Stimulated activated naive CD8-positive, alpha-beta T cell treated with anti-CD3 and anti-CD28 coated beads, Interleukin-15, Interleukin-2, amounts not matched to agents 100 U/mL and 50 U/mL, for 24 hours (primary cell): ENCODE data around the gene DDX31.

Source experiments
- ATAC-seq: fragments of 150-1000 bp; cut with Tn5 transposase; one replicate; pipeline ENCODE4 v1.10.0; 2021
- DNase-seq: peaks from one replicate; pipeline ENCODE4 v3.0.0; 2021

The DDX31 gene

DNA sequence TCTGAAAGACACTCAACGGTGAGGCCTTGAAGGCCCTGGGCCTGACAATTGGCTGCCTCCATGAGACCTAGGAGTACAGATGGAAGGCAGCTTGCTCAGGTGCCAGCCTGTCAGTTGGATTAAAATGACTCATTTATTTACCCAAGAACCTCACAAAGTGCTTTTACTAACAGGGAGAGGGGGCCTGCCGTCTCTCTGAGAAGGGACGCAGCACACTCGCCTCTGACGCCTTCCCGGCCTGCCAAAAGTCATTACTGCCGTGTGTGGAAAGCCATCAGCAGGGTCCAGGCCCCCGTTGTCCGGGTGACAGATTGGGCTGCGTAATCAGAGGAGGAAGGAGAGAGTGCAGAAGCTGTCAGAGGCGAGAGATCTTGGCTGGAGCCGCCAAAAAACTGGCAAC is 32.4 kb downstream of the DDX31 start:
- ATAC-seq: no peak
- no peak for DNase-seq

DNA sequence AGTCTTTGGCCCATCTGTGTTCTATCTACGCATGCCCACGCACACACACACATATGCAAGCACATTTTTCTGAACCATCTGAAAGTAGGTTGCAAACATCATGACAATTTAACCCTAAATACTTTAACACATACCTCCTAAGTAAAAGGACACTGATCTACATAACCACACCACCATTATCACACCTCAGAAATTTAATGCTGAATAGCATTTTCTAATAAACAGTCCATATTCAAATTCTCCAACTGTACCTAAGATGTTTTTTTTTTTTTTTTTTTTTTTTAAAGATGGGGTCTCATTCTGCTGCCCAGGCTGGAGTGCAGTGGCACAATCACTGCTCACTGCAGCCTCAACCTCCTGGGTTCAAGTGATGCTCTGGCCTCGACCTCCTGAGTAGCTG is 35.5 kb downstream of the DDX31 start:
- ATAC-seq: no peak
- no peak for DNase-seq

DNA sequence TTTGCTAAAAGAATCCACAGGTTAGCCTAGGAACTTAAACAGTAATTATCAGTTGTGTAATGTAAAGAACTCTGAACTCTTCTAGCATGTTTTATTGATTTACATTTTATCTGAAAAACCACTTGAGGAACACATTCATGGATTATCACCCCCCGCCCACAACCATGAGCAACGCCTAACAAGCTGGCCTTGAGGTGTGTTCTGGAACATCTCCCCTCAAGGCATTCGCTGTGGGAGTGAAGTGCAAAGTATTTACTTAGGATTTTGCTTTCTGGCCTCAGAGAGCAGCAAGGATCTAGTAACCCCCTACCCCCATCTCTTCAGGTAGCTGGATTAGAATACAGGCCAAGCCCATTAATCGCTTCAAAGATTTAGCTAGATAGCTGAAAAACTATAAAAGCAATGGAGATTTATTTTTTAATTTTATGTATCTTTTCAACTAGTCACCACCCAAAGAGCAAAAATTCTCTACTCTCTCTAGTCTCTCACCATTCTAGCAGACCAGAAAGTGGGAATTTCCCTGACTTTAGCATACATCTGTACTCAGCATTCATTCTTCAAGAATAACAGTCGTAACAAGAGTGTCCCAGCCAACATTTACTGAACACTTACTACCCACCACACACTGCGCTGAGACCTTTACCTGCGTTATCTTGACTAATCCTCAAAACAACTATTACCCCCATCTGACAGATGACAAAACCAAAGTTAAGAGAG is 37.2 kb downstream of the DDX31 start:
- no peak for DNase-seq
- no peak for ATAC-seq

GRCh38 chr9:132631685-132632084 is 38.1 kb downstream of the DDX31 start:
- no peak for DNase-seq
- no peak for ATAC-seq

DNA sequence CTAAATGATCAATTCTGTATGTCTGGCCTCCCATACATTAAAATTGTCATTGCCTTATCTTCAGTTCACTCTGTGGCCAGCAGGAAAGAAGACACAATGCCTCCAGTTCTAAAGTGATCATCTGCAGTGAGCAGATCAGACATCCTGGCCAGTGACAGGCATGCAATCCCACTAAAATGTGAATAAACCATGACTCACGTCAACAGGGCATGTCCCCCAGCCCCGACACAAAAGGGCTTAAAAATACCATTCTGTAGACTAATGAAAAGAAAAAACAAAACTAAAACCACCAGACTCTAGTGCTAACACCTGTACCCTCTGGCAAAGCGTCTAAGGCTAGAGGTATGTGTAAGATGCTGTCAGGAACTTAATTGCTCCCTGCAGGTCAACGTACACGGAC is 38.5 kb downstream of the DDX31 start:
- no peak for ATAC-seq
- DNase-seq: no peak

DNA sequence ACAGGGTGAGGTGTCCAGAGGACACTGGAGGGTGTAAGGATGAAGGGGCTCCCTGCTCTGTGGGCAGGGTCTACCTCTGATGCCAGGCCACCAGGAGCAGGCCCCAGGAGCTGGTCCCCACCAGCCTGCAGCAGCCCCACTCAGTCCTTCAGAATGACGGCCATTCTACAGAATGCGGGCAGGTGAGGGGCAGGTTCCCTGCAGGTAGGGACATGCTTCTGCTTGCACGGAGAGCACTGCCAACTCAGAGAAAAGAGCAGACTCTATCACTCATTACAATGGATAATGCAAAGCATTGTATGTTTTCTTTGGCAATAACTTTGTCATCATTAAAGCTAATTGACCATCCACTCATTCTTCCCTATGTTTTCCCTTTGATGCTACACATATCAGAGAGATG is 39.0 kb downstream of the DDX31 start:
- ATAC-seq: no peak
- DNase-seq: no peak

- ATAC-seq (no peak), DNase-seq (no peak)
These were observed 39.7 kb downstream of the DDX31 start for GRCh38 chr9:132630116-132630515.

GRCh38 chr9:132628746-132629145 is 41.0 kb downstream of the DDX31 start:
- DNase-seq: no peak
- no peak for ATAC-seq

DNA sequence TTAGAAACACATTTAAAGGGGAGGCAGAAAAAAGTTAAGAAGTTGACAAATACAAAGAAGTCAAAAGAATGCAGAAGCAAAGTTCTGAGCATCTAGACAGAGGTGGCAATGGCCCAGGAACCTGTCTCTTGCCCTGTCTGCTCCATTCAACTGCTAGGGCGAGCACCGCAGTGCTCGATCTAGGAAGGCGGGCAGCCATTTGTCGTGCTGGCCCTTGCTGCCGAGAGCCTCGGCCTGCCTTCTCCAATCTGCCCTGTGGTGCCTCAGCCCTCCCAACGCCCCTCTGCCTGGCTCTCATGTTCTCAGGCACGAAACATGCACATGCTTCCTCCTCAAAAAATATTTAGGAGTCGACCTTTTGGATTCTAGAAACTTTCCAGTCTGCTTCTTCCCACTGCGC is 42.2 kb downstream of the DDX31 start:
- ATAC-seq (no peak), DNase-seq (no peak)

DNA sequence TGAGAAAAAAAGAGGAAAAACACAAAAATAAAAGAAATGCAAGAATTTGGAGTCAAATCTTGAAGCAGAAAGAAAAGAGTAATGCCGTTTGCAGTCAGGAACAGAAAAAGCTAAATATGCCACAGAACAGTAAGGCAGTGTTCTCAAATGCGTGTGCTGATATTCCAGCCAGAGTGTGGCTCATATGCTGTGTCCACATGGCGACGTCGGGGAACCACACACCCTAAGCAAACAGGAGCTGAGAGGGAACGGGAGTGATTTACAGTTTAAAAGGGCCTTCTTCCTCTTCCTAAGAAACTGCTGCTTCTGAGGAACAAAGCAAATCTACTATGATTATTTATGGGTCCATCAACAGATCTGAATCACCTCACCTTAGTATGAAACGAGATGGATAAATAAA is 42.7 kb downstream of the DDX31 start:
- ATAC-seq (no peak), DNase-seq (no peak)

DNA sequence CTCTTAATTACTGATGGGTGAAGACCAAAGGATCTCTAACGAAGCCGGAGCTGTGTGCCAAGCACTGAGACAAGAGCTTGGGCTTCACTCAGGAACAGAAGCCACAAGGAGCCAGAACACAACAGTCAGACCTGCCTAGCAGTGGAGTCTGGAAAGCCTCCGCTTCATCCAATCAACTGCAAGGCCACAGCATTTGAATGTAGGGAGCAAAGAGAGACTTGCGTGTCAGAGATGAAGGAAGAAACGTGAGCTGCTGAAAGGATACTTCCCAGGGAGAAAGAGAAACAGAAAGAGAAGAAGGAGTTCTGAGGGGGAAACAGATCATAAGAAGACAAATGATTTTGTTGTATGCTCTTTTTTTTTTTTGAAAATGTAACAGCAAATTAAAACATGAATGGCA is 43.5 kb downstream of the DDX31 start:
- ATAC-seq: no peak
- DNase-seq: no peak

DNA sequence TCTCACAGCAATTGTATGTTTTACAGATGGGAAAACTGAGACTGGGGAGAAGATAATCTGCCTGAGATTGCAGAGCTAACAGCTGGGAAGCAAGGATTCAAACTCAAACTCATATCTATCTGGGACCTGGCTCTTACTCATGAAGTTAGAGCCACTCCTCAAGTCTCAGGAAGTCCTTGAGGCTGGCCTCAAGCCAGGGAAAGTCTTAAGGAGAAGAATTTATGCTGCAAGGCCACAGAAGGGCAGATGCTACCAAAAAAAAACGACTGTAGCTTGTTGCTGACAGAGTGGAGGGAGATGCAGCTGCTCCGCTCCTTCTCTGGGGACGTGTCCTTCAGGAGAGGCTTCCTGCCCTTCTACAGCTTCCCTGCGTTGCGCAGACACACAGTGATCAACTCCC is 47.6 kb downstream of the DDX31 start:
- ATAC-seq (no peak), DNase-seq (no peak)

GRCh38 chr9:132616725-132617124 is 53.1 kb downstream of the DDX31 start:
- DNase-seq (no peak), ATAC-seq (no peak)

DNA sequence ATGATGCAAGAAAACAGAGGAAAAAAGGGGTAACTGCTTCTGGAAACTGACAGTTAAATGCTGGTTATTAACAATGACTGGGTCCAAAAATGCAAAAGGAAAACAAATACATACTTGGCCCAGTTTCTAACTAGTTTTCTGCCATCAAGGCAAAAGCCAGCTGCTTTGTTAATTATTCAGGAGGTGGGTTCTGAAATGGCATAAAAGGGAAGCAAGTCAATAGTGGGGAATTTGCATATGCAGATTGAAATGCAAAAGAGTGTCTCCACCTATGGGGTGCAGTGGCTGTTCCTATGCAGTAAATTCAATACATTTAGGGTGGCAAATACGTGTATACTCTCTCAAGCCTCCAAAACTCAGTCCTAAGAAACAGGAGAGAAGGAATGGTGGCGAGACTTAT is 54.0 kb downstream of the DDX31 start:
- no peak for ATAC-seq

GRCh38 chr9:132614324-132614723 is 55.5 kb downstream of the DDX31 start:
- no peak for DNase-seq

More for the DNA sequence above, 54.0 kb downstream of the DDX31 start:
- DNase-seq: no peak

GRCh38 chr9:132610661-132611060 is 59.1 kb downstream of the DDX31 start:
- no peak for ATAC-seq
- no peak for DNase-seq

More at GRCh38 chr9:132614324-132614723, 55.5 kb downstream of the DDX31 start:
- ATAC-seq: no peak

DNA sequence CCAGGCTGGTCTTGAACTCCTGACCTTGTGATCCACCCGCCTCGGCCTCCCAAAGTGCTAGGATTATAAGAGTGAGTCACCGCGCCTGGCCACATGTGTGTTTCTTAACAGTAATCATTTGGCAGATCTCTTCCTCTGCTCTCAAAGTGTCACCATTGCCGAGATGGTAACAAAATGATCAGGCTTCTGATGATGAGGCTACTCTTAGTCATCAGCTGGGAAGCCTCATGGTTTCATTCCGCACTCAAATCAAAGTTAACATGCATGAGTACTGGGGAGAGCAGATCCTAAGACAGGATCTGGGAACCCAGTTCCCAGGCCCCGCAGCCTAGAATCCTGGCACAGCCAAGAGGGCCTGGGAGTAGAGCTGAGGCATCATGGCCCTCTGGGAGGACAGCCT is 60.0 kb downstream of the DDX31 start:
- peak; percentile 32 for ATAC-seq

GRCh38 chr9:132609184-132609583 is 60.6 kb downstream of the DDX31 start:
- no peak for ATAC-seq

More for the DNA sequence above, 60.0 kb downstream of the DDX31 start:
- DNase-seq: no peak

DNA sequence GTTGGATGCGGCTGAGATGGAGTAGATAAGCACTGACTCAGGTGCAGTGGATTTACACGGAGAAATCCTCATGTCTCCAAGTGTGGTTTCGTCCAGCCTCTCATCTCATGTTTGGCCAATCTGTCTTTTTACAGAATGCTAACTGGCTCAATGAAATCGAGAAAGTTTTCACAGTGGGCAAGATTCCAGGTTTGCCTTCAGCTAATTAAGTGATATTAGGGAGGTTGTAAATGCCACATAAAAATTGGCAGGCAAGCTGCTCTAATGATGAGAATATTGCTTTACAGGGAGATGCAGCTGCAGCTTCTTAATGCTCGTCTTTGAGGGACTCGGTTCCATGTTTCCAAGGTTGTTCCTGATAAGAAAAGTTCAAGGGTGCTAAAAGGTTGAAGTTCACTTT is 63.7 kb downstream of the DDX31 start:
- ATAC-seq (no peak), DNase-seq (no peak)

More at GRCh38 chr9:132609184-132609583, 60.6 kb downstream of the DDX31 start:
- no peak for DNase-seq

DNA sequence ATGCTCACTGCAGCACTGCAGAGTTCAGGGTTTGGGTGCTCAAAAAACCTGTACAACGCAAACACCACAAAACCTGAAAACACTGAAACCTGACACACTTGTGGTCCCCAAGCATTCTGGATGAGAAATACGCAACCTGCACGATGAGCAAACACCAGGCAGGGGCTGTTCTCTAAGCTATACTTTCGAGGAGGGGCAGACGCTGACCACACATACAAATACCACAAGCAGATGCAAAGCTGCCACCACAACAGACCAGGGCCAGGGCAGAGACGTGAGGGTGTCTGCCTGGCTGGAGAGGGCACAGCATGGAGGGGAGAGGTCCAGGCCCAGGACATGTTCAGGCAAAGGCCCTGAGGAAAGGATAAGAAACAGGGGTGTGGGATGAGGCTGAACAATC is 64.4 kb downstream of the DDX31 start:
- ATAC-seq: no peak
- DNase-seq: no peak

DNA sequence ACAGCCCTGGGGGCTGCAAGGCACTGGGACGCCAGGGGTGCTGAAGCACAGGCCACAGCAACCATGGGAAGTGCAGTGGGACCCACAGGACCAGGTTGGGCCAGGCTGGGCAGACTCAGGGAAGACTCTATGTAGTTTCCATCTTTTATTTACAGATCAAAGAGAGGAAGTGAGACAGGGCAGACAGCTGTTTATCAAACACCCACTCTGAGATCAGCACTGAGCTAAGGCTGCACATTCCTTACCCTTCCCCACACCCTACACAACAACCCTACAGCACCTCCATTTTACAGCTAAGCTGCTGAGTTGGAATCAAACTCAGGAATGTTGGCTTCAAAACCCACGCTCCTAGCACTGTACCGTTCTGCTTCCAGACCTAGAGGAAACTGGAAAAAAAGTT is 67.6 kb downstream of the DDX31 start:
- no peak for DNase-seq
- ATAC-seq: no peak

DNA sequence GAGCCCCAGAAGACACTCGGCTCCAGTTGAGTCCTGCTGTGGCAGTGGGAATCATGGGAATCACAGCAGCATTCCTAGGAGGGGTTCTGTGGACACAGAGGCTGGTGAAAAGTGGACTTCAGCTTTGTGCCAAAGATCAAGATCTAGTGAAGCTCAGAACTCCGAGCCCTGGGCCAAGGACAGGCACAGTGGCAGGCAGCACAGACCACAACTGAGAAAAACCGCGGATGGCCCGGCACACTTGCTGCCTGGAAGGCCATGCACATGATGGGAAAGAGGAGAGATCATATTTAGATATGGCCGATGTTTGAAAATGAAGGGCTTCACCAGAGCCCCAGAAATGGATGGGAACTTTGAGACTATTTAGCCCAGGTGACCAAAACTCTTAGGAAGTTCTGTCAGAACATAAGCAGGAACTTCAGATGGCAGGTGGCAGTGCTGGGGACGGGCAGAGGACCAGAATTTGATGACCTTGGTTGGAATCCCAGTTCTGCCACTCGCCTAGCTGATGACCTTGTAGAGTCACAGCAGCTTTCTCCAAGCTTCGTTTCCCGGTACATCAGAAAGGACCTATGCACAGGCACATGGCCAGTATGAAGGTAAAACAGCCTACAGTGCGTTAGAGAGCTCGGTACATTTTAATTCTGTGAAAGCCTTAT is 69.3 kb downstream of the DDX31 start:
- ATAC-seq (no peak), DNase-seq (no peak)

DNA sequence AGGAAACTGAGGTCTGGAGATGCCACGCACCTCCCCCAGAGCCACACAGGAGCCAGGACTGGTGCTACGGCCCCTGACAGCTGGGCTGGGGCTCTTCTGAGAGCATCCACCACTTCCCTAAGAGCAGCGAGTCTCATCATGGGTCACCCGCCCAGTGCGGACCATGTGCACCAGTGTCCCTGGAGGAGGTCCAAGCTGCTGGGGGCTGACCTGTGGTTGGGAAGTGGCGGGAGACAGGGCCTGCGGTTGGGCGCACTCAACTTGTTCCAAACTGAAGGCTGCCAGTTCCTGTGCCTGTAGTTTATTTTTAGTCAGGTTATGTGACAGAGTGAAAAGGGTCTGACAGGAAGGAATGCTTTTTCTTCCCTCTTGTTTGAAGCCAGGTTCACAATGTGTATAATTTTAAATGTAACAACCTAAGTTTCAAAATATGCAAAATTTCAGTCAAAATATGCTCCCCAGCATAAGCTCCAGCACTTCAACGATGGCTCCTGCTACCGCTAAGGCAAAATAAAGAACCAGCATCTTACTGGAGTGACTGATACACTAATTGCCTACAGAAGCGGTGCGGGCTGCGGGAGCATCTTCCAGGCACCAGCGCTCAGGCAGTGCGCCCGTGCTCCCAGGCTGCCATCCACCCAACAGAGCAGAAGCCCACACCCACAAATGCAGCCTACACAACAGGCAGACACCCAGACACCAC is 72.6 kb downstream of the DDX31 start:
- no peak for DNase-seq
- ATAC-seq: no peak
